ENCODE results near the gene ECHDC3.

ECHDC3 gene

GRCh38 chr10:11763501-11763861, 21.3 kb downstream of the ECHDC3 start:
- no peak for TF ChIP-seq CTCF (IDR thresholded peaks at IDR 0.05)

- no peak for TF ChIP-seq CTCF (IDR thresholded peaks at IDR 0.05)
Measured at GRCh38 chr10:11765141-11765540, 23.0 kb downstream of the ECHDC3 start.

GRCh38 chr10:11772575-11773288, 30.6 kb downstream of the ECHDC3 start:
- TF ChIP-seq CTCF (IDR thresholded peaks at IDR 0.05) = no peak

GRCh38 chr10:11773761-11774441, 31.7 kb downstream of the ECHDC3 start:
- TF ChIP-seq CTCF (IDR thresholded peaks at IDR 0.05) = no peak

- no peak for TF ChIP-seq CTCF (IDR thresholded peaks at IDR 0.05)
Measured at GRCh38 chr10:11775412-11775811, 33.2 kb downstream of the ECHDC3 start.

- TF ChIP-seq CTCF (IDR thresholded peaks at IDR 0.05) = no peak
Measured at GRCh38 chr10:11776080-11776479, 33.9 kb downstream of the ECHDC3 start.

- TF ChIP-seq CTCF (IDR thresholded peaks at IDR 0.05) = no peak
Measured at GRCh38 chr10:11781114-11781513, 38.9 kb downstream of the ECHDC3 start.
